ENCODE measurements around the gene PELI1.

- TF ChIP-seq CTCF (conservative IDR thresholded peaks at IDR 0.05; ENCODE audit: low read length) (no peak), EZH2phosphoT487 (IDR thresholded peaks at IDR 0.05; ENCODE audit: borderline replicate concordance) (no peak)
Observed at GRCh38 chr2:64111426-64111825, 32.8 kb downstream of the PELI1 start.
